ENCODE data around the gene SIK3. TPM values are rescaled to one million over a fixed set of nuclear protein-coding genes. Genes with fewer than 3 reads are reported as not detected.

SIK3 gene
- total RNA-seq, 1 experiment from 2014 or later: 33.3 TPM

DNA sequence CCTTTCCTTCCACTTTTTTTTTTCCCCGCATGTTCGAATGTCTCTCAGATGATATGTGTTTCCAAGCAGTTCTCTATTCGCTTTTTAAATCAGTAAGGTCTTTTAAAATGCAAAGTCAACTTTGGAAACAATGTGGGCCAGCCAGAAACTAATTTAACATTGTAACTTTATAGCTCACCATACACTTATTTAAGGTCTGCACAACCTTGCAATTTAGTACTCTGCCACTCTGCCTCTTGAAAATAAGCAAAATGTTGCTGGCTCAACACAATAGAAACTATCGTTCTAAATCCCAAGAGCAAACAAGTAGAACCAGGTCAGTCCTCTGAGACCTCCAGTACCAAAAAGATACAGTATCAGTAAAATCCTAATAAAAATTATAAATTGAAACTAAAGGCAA, 109.0 kb downstream of the SIK3 start:
- no TSS peak for BruUV-seq (replicated peaks)
- DNase-seq (ENCODE audit: unreplicated experiment): no peak
- CTCF ChIA-PET: interaction anchor here (0.5 kb wide), 1 partner anchor 259 kb away, joined by 3 read pairs; no protein-coding TSS in a partner anchor
- no peak overlapping the region for H3K27ac Mint-ChIP-seq (ENCODE audit: low read depth, unreplicated experiment)
- POLR2A ChIA-PET: interaction anchor here (1.2 kb wide), 1 partner anchor 22 kb away, joined by 4 read pairs; no protein-coding TSS in a partner anchor
- TF ChIP-seq, protein P1, sequence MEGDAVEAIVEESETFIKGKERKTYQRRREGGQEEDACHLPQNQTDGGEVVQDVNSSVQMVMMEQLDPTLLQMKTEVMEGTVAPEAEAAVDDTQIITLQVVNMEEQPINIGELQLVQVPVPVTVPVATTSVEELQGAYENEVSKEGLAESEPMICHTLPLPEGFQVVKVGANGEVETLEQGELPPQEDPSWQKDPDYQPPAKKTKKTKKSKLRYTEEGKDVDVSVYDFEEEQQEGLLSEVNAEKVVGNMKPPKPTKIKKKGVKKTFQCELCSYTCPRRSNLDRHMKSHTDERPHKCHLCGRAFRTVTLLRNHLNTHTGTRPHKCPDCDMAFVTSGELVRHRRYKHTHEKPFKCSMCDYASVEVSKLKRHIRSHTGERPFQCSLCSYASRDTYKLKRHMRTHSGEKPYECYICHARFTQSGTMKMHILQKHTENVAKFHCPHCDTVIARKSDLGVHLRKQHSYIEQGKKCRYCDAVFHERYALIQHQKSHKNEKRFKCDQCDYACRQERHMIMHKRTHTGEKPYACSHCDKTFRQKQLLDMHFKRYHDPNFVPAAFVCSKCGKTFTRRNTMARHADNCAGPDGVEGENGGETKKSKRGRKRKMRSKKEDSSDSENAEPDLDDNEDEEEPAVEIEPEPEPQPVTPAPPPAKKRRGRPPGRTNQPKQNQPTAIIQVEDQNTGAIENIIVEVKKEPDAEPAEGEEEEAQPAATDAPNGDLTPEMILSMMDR (IDR thresholded peaks at IDR 0.05; ENCODE audit: unreplicated experiment): no peak
- peaks cover 6% of the 10 kb centered on the region for H3K36me3 Mint-ChIP-seq (ENCODE audit: insufficient read depth, unreplicated experiment)
- peaks cover 43% of the 10 kb centered on the region for H3K4me1 Mint-ChIP-seq (ENCODE audit: insufficient read depth, unreplicated experiment)
- intact Hi-C loops (cut with micrococcal nuclease): loop anchor here (10.0 kb wide), 1 partner anchor 106 kb away; the partner anchor contains the start of gene SIK3
- H3K27me3 Mint-ChIP-seq (ENCODE audit: insufficient read depth, unreplicated experiment): no peaks in the 10 kb centered on the region
- H3K9me3 Mint-ChIP-seq (ENCODE audit: unreplicated experiment): no peaks in the 10 kb centered on the region
- H3K4me3 Mint-ChIP-seq (ENCODE audit: unreplicated experiment): no peak overlapping the region

DNA sequence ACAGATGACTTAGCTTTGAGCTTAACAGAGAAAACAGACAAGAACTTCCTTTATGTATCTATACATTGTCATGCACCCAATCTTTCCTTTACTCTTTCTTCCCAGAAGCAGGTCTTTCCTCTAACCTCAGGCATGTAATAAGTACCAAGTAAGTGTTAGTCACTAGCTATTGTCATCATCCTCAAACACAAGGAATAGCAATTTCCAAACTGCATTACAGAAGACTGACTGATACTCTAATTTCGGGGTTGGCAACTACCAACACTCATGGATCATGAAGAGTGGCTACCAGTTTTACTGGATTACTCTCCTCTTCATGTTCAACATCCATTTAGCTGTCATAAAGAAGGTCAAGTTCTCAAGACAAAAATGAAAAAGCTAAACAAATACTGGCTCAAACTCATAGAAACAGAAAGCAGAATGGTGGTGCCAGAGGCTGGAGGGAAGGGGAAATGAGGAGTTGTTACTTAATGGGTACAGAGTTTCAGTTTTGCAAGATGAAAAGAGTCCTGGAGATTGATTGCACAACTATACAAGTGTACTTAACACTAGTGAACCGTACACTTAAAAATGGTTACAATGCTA, 111.6 kb downstream of the SIK3 start:
- TF ChIP-seq, protein P1 (IDR thresholded peaks at IDR 0.05; ENCODE audit: unreplicated experiment): no peak

DNA sequence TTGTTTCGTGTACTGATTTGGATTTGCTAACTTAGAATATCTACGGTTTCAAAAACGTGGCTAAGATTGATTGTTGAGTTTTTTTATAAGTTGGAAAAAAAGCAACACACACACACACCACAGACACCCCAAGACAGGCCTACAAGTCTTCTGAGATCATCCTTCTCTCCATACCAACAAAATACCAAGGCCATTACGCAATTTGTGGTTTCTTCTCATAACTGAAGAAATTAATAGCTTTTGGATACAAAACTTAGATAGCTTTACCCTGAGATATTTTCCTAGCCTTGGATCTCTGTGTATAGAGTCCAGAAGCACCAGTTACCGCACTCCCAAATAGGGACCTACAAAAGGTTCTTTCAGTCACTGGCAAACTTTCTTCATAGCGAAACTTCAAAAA, 113.6 kb downstream of the SIK3 start:
- no peaks in the 10 kb centered on the region for H3K27me3 Mint-ChIP-seq (ENCODE audit: insufficient read depth, unreplicated experiment)
- H3K36me3 Mint-ChIP-seq (ENCODE audit: insufficient read depth, unreplicated experiment): no peaks in the 10 kb centered on the region
- peaks cover 31% of the 10 kb centered on the region for H3K4me1 Mint-ChIP-seq (ENCODE audit: insufficient read depth, unreplicated experiment)
- no peaks in the 10 kb centered on the region for H3K9me3 Mint-ChIP-seq (ENCODE audit: unreplicated experiment)
- H3K4me3 Mint-ChIP-seq (ENCODE audit: unreplicated experiment): peak overlapping the region; percentile 21
- POLR2A ChIA-PET: interaction anchor here (0.7 to 2.9 kb wide), 14 partner anchors 9 to 160 kb away, joined by 3 to 13 read pairs (median 6); partner anchors contain the start of genes PAFAH1B2 and SIK3
- TF ChIP-seq, protein P1 (IDR thresholded peaks at IDR 0.05; ENCODE audit: unreplicated experiment): no peak
- intact Hi-C loops (cut with micrococcal nuclease): loop anchor here (10.0 kb wide), 1 partner anchor 110 kb away; the partner anchor contains the start of gene SIK3
- no TSS peak for BruUV-seq (replicated peaks)
- DNase-seq (ENCODE audit: unreplicated experiment): peak; percentile 81
- CTCF ChIA-PET: interaction anchor here (0.9 to 2.9 kb wide), 5 partner anchors 8 to 121 kb away, joined by 3 to 15 read pairs (median 5); no protein-coding TSS in a partner anchor
- H3K27ac Mint-ChIP-seq (ENCODE audit: low read depth, unreplicated experiment): peak overlapping the region; percentile 19

More for the DNA sequence above, 111.6 kb downstream of the SIK3 start:
- Mint-ChIP-seq H3K4me3 (ENCODE audit: unreplicated experiment) (peak overlapping the region; percentile 60), H3K9me3 (ENCODE audit: unreplicated experiment) (no peaks in the 10 kb centered on the region), H3K27me3 (ENCODE audit: insufficient read depth, unreplicated experiment) (no peaks in the 10 kb centered on the region), H3K36me3 (ENCODE audit: insufficient read depth, unreplicated experiment) (peaks cover 3% of the 10 kb centered on the region), H3K27ac (ENCODE audit: low read depth, unreplicated experiment) (peak overlapping the region; percentile 32), H3K4me1 (ENCODE audit: insufficient read depth, unreplicated experiment) (peaks cover 43% of the 10 kb centered on the region)
- DNase-seq (ENCODE audit: unreplicated experiment): peak; percentile 78
- CTCF ChIA-PET: interaction anchor here (0.6 to 1.3 kb wide), 7 partner anchors 8 to 240 kb away, joined by 3 to 5 read pairs (median 4); no protein-coding TSS in a partner anchor
- intact Hi-C loops (cut with micrococcal nuclease): loop anchor here (2.0 to 10.0 kb wide), 2 partner anchors 24 to 108 kb away; partner anchors contain the start of gene SIK3
- POLR2A ChIA-PET: interaction anchor here (0.7 to 2.9 kb wide), 11 partner anchors 7 to 112 kb away, joined by 3 to 13 read pairs (median 5); no protein-coding TSS in a partner anchor
- BruUV-seq (replicated peaks): no TSS peak

DNA sequence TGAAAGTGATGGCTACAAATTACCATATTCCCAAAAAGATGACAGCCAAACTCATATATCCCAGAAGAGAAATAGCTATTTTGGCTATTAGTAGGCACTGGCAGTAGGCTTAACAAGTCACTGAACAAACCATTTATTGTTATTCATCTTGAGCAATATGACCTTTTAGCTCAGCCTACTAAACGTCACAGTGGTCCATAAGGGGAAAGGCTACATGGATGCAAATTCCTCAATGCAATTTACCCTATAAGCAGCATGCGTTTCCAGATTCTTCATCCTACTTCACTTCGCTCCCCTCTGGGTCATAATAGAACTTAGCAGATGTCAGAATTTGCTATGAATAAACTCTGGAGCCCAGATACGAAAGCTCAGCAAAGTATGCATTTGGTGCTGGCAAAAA, 114.0 kb downstream of the SIK3 start:
- intact Hi-C loops (cut with micrococcal nuclease): loop anchor here (10.0 kb wide), 1 partner anchor 111 kb away; the partner anchor contains the start of gene SIK3
- CTCF ChIA-PET: interaction anchor here (0.9 to 2.9 kb wide), 5 partner anchors 9 to 122 kb away, joined by 3 to 15 read pairs (median 3); no protein-coding TSS in a partner anchor
- BruUV-seq (replicated peaks): no TSS peak
- Mint-ChIP-seq H3K27ac (ENCODE audit: low read depth, unreplicated experiment) (peak overlapping the region; percentile 19), H3K4me3 (ENCODE audit: unreplicated experiment) (peak overlapping the region; percentile 21), H3K9me3 (ENCODE audit: unreplicated experiment) (no peaks in the 10 kb centered on the region), H3K27me3 (ENCODE audit: insufficient read depth, unreplicated experiment) (no peaks in the 10 kb centered on the region), H3K4me1 (ENCODE audit: insufficient read depth, unreplicated experiment) (peaks cover 28% of the 10 kb centered on the region), H3K36me3 (ENCODE audit: insufficient read depth, unreplicated experiment) (no peaks in the 10 kb centered on the region)
- POLR2A ChIA-PET: interaction anchor here (0.9 to 2.9 kb wide), 11 partner anchors 9 to 160 kb away, joined by 3 to 13 read pairs (median 6); partner anchors contain the start of genes PAFAH1B2 and SIK3
- DNase-seq (ENCODE audit: unreplicated experiment): no peak
- TF ChIP-seq, protein P1 (IDR thresholded peaks at IDR 0.05; ENCODE audit: unreplicated experiment): no peak
